Activated CD8-positive, alpha-beta memory T cell treated with anti-CD3 and anti-CD28 coated beads, Interleukin-2, amount 50 U/mL, for 24 hours (primary cell): ENCODE results near the gene CGNL1.

Source experiments
- DNase-seq: peaks from one replicate; pipeline ENCODE4 v3.0.0-alpha.2; 2020; ENCODE audit errors: extremely low read depth

CGNL1 gene

GRCh38 chr15:57596978-57597377 is 220.7 kb downstream of the CGNL1 start:
- DNase-seq = no peak

- DNase-seq = no peak
Observed at GRCh38 chr15:57597431-57597830, 221.1 kb downstream of the CGNL1 start.

GRCh38 chr15:57598346-57598745 is 222.0 kb downstream of the CGNL1 start:
- no peak for DNase-seq

GRCh38 chr15:57599296-57599810 is 223.0 kb downstream of the CGNL1 start:
- DNase-seq = no peak

DNA sequence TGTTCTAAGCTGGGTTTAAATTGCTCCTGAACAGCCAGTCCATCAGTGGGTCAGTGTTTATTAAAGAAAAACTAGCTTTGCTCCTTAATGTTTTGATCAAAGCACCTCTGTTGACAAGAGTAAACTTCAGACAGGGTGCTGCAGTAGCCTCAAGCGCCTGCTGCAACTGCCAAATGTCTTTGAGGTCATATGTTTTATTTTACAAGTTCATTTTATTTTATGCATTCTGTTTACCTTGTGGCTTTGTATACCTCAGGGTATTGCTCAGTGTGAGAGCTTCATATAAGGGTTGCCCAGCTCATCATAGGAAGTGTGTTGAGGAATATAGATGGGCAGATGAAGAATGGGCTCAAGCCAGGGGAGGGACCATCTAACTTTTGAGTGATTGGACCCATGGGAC is 223.9 kb downstream of the CGNL1 start:
- DNase-seq = no peak
